NB4 (cell line): ENCODE results near the gene INPP4A.

Experiments used
- CTCF ChIP-seq: IDR thresholded peaks from one replicate; pipeline ENCODE4 v1.5.1; 2012; ENCODE audit warnings: low read depth, low read length
- POLR2A ChIP-seq: IDR thresholded peaks from 2 replicates; pipeline ENCODE4 v1.6.1; 2011; ENCODE audit warnings: mild to moderate bottlenecking; ENCODE audit not compliant: insufficient read length; ENCODE audit errors: extremely low read depth
- TF ChIP-seq, protein P1 (sequence below): IDR thresholded peaks from 2 replicates; pipeline ENCODE4 v1.6.1; 2011; ENCODE audit warnings: low read depth, low read length

- TF ChIP-seq CTCF: no peak
- TF ChIP-seq POLR2A: no peak
- TF ChIP-seq, protein P1, sequence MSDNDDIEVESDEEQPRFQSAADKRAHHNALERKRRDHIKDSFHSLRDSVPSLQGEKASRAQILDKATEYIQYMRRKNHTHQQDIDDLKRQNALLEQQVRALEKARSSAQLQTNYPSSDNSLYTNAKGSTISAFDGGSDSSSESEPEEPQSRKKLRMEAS: no peak
Measured at GRCh38 chr2:98578231-98578630, 133.6 kb downstream of the INPP4A start.
